Melanocyte of skin (primary cell): ENCODE measurements around the gene C6orf132. TPM values are rescaled to one million over a fixed set of nuclear protein-coding genes. Genes with fewer than 3 reads are reported as not detected.

ENCODE experiments used
- total RNA-seq, 2 donors: library from RNA; depleted of rRNA; stranded (reverse); fragments of >200 nt; gene quantifications; 2 replicates each; pipeline ENCODE4 v1.2.3, GENCODE V29; 2012

The C6orf132 gene, protein sequence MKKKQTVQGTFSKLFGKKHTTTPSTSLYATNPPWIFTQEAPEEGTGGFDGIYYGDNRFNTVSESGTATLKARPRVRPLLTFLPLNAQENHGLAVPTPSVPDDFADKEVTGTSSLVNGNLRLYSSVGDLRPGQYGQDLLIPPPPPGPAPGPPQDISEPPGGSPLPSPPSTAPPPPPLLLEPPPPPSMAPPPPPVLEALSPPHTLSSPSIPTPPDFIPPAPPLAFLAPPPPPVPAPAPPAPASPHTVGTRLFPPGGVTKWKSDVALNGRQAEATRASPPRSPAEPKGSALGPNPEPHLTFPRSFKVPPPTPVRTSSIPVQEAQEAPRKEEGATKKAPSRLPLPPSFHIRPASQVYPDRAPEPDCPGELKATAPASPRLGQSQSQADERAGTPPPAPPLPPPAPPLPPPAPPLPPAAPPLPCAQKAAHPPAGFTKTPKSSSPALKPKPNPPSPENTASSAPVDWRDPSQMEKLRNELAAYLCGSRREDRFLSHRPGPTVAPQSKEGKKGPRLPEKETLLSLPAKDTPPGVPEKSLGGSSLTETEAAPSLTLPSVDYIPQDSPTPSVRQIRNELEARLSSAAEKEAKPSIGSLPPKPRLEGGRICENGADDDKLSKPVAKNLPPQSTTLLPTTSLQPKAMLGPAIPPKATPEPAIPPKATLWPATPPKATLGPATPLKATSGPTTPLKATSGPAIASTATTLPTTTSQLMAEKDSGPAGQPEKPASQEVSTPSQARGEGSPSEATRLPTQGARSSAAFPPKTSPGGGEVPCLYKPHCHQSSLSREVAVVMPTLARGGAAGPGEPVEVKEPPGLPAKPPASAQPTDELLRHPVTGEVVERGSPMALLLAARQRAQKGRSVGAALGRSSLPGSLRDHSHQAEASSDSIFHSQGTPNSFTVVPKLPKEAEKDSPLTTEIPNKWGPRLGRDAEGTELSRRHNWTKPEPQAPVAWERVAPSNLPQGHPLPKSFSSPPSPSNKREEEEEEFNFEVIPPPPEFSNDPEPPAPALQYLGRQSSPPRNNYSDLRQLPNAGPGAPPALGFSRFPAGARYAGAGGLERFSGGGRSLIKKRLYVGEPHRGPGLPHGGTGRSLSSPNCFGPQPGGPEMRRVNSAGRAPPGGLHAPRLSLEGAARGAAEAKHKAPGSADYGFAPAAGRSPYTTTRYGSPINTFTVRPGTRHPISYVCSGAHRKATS
- total RNA-seq, result under 1 TPM in 1 of 2 donors, not detected in 1; 0.34 TPM

DNA sequence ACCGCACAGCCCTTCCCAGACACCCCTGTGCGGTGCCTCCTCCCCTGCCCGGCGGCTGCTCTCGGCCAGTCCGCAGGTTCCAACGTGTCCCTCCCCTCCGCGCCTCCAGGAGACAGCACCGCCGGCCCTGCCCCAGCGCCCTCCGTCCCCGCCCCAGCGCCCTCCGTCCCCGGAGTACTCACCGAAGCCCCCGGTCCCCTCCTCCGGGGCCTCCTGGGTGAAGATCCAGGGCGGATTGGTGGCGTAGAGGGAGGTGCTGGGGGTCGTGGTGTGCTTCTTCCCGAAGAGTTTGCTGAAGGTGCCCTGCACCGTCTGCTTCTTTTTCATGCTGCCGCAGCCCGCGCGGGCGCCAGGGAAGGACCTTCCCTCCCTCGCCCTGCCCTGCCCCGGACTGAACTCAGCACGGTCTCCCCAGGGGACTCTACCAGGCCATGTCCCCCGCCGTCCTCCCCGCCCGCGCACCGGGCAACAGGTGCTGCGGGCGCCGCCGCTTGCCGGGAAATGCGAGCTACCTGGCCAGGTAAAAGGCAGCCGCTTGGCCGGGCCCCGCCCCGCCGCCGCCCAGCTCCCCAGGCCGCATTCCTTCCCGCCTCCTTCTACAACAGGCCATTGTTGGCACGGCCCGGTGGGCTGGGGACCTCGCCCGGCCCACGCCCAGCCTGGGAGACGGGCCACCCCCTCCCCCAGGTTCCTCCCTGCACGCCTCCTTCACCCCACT, at the start of gene C6orf132:
TSS of gene C6orf132 (minus strand) at position 503 of the 718 bp plus-strand sequence. CDS start at position 327, 176 bp downstream.

DNA sequence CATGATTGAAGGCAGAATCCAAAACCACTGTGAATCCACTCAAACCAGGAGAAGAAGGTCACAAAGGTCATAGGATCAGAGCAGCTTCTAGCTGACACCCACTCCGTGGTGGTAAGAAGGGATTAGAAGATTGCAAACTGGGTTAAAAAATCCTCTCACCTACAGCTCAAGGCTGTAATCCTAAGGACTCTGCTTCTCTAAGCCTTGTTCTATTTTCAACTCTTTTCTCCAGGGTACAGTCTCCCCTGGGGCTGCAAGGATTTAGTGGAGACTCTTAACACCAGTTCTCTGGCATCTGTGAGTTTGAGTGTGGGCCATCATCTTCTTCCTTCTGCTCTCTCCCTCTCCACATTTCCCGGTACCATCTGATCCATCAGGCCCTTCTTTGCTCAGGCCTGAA, 30.7 kb upstream of the C6orf132 start, which contains the start of gene GUCA1A:
TSS of gene GUCA1A (plus strand) at position 264 of the 400 bp plus-strand sequence. CDS start 250 bp downstream, outside the sequence.

Other genes with a start within 250 kb of the C6orf132 start
- gene USP49, start 247.2 kb downstream of the C6orf132 start, total RNA-seq, result 1 to 10 TPM; 2.7 to 2.8 TPM
- gene MED20, start 221.5 kb downstream of the C6orf132 start, total RNA-seq, result 10 to 100 TPM; 17.2 to 29.0 TPM
- 10 to 100 TPM; 18.2 to 39.3 TPM for gene BYSL, start 221.1 kb downstream of the C6orf132 start, total RNA-seq
- gene CCND3, start 200.8 kb downstream of the C6orf132 start, total RNA-seq, result 10 to 100 TPM; 63.0 to 92.6 TPM
- gene TAF8, start 92.1 kb downstream of the C6orf132 start, total RNA-seq, result 10 to 100 TPM; 17.9 to 22.0 TPM
- gene GUCA1A, start 30.7 kb upstream of the C6orf132 start, total RNA-seq, result under 1 TPM in 1 of 2 donors, not detected in 1; 0.34 TPM
- gene GUCA1B, start 52.3 kb upstream of the C6orf132 start, total RNA-seq, result not detected
- gene MRPS10, start 75.2 kb upstream of the C6orf132 start, total RNA-seq, result 10 to 100 TPM; 37.2 to 54.3 TPM